Stimulated activated CD4-positive, alpha-beta T cell treated with anti-CD3 and anti-CD28 coated beads, Interleukin-2, amount 100 ng/mL, for 24 hours (primary cell): Measurements from ENCODE around the gene STX3.
"Not testable (repeated sequence)": the region's sequence is repeated elsewhere in the genome, so short reads cannot be mapped to it uniquely, and the experiment has no call there.

Experiments used
- DNase-seq, 2 donors: peaks; one replicate each; pipeline ENCODE4 v3.0.0-alpha.2; 2020

STX3 gene

GRCh38 chr11:59794417-59794816 is 39.2 kb downstream of the STX3 start:
- DNase-seq, result no peak

- no peak for DNase-seq
Measured at GRCh38 chr11:59800390-59801025, 45.3 kb downstream of the STX3 start.

- no peak for DNase-seq
Measured at GRCh38 chr11:59801160-59801706, 46.1 kb downstream of the STX3 start.

GRCh38 chr11:59801981-59802638 is 46.9 kb downstream of the STX3 start:
- no peak for DNase-seq

GRCh38 chr11:59802639-59803176 is 47.5 kb downstream of the STX3 start:
- DNase-seq, result peak in 1 of 2 donors; percentile 33

GRCh38 chr11:59804061-59804460 is 48.9 kb downstream of the STX3 start:
- DNase-seq, result no peak

- DNase-seq, result no peak
Measured at GRCh38 chr11:59807047-59807610, 52.0 kb downstream of the STX3 start.

- DNase-seq, result peak; percentile 89 to 91
Measured at GRCh38 chr11:59810189-59810910, 55.2 kb downstream of the STX3 start, which contains the start of gene MRPL16. TSS of gene MRPL16 (minus strand) at chr11:59810778. CDS start at chr11:59810658, 120 bp downstream.

GRCh38 chr11:59810911-59811259 is 55.7 kb downstream of the STX3 start:
- DNase-seq, result no peak

GRCh38 chr11:59812220-59812619 is 57.0 kb downstream of the STX3 start:
- no peak for DNase-seq

GRCh38 chr11:59813364-59813763 is 58.2 kb downstream of the STX3 start:
- DNase-seq, result no peak

- DNase-seq, result no peak
Measured at GRCh38 chr11:59814021-59814420, 58.8 kb downstream of the STX3 start.

GRCh38 chr11:59815754-59816153 is 60.6 kb downstream of the STX3 start:
- DNase-seq, result no peak

GRCh38 chr11:59816434-59816833 is 61.3 kb downstream of the STX3 start:
- not testable (repeated sequence) for DNase-seq

GRCh38 chr11:59818572-59818971 is 63.4 kb downstream of the STX3 start:
- no peak for DNase-seq

GRCh38 chr11:59822989-59823566 is 67.9 kb downstream of the STX3 start:
- DNase-seq, result no peak

GRCh38 chr11:59829358-59829757 is 74.2 kb downstream of the STX3 start:
- DNase-seq, result no peak

- DNase-seq, result no peak
Measured at GRCh38 chr11:59833602-59834001, 78.4 kb downstream of the STX3 start.

GRCh38 chr11:59839615-59840014 is 84.4 kb downstream of the STX3 start:
- no peak for DNase-seq

- DNase-seq, result no peak
Measured at GRCh38 chr11:59841514-59841913, 86.3 kb downstream of the STX3 start.

GRCh38 chr11:59842316-59842715 is 87.1 kb downstream of the STX3 start:
- no peak for DNase-seq

GRCh38 chr11:59845399-59845798 is 90.2 kb downstream of the STX3 start, which contains the start of gene CBLIF:
TSS of gene CBLIF (minus strand) at chr11:59845499. CDS start at chr11:59845453, 46 bp downstream.
- no peak for DNase-seq

GRCh38 chr11:59846556-59846955 is 91.4 kb downstream of the STX3 start:
- no peak for DNase-seq
